Peyer's patch (tissue), 4 donors: Measurements from ENCODE around the gene CALR3. TPM values are rescaled to one million over a fixed set of nuclear protein-coding genes. Genes with fewer than 3 reads are reported as not detected.
"Not testable (repeated sequence)": the region's sequence is repeated elsewhere in the genome, so short reads cannot be mapped to it uniquely, and the experiment has no call there.

Experiments used
- DNase-seq, 3 donors: peaks; one replicate each; pipeline ENCODE4 v3.0.0-alpha.2; 2017 to 2019
- H3K27ac ChIP-seq, 4 donors: fragments of 200-600 bp; sonication (generic); one replicate each; pipeline ENCODE4 v1.5.1; 2016 to 2019
- H3K27me3 ChIP-seq, 2 donors: fragments of 200-600 bp; sonication (generic); one replicate each; pipeline ENCODE4 v1.5.1; 2019
- H3K36me3 ChIP-seq, 3 donors: fragments of 200-600 bp; sonication (generic); one replicate each; pipeline ENCODE4 v1.5.1; 2016 to 2019
- H3K4me1 ChIP-seq, 4 donors: fragments of 200-600 bp; sonication (generic); one replicate each; pipeline ENCODE4 v1.5.1; 2016 to 2019
- H3K4me3 ChIP-seq, 4 donors: fragments of 200-600 bp; sonication (generic); 1 replicate in 3 of 4; 2 replicates in 1 of 4; pipeline ENCODE4 v1.5.1; 2016 to 2019; ENCODE audit warnings: mild to moderate bottlenecking in 1 of 4
- H3K9me3 ChIP-seq, 4 donors: fragments of 200-600 bp; sonication (generic); one replicate each; pipeline ENCODE4 v1.5.1; 2016 to 2019; ENCODE audit warnings: mild to moderate bottlenecking in 1 of 4
- CTCF ChIP-seq, 6 experiments: fragments of 450-650 bp in 4 of 6; fragments of 200-600 bp in 2 of 6; sonication (generic) in 1 of 6; IDR thresholded peaks; one replicate each; pipeline ENCODE4 v1.5.1; 2017 to 2019; ENCODE audit warnings: antibody characterized with exemption in 6 of 6, mild to moderate bottlenecking in 3 of 6, moderate library complexity in 1 of 6
- POLR2A ChIP-seq, 2 donors: fragments of 450-650 bp; IDR thresholded peaks; one replicate each; pipeline ENCODE4 v1.5.1; 2017; ENCODE audit warnings: antibody characterized with exemption in 2 of 2, mild to moderate bottlenecking in 2 of 2, moderate library complexity in 2 of 2
- total RNA-seq, 4 donors: library from RNA; depleted of rRNA; stranded (reverse); fragments of >200 nt; gene quantifications; one replicate each; pipeline ENCODE4 v1.1.0, GENCODE V29; 2016

The CALR3 gene, protein sequence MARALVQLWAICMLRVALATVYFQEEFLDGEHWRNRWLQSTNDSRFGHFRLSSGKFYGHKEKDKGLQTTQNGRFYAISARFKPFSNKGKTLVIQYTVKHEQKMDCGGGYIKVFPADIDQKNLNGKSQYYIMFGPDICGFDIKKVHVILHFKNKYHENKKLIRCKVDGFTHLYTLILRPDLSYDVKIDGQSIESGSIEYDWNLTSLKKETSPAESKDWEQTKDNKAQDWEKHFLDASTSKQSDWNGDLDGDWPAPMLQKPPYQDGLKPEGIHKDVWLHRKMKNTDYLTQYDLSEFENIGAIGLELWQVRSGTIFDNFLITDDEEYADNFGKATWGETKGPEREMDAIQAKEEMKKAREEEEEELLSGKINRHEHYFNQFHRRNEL
- not detected for total RNA-seq

GRCh38 chr19:16495982-16496612, at the start of gene CALR3, which contains the start of gene C19orf44:
CALR3 (minus strand) TSS chr19:16496167; CDS start chr19:16496129, 38 bp downstream.
C19orf44 (plus strand) TSS chr19:16496394; CDS start chr19:16500793, 4,399 bp downstream.
- TF ChIP-seq POLR2A (IDR thresholded peaks at IDR 0.05) (peak; percentile 32 to 40), CTCF (IDR thresholded peaks at IDR 0.05) (peak in 3 of 6 experiments; percentile 15 to 43 (median 42))
- peaks cover 0 to 2% (median 0%) of the 10 kb centered on the region in 3 donors for H3K36me3 ChIP-seq
- H3K9me3 ChIP-seq = no peaks in the 10 kb centered on the region
- H3K4me1 ChIP-seq = peaks cover 0 to 8% (median 2%) of the 10 kb centered on the region in 4 donors
- DNase-seq = peak; percentile 99
- peak within 1 kb of the TSS; percentile 52 to 76 (median 70) for H3K4me3 ChIP-seq
- H3K27ac ChIP-seq = peak within 1 kb of the TSS; percentile 62 to 82 (median 68)
- H3K27me3 ChIP-seq = no peaks in the 10 kb centered on the region

DNA sequence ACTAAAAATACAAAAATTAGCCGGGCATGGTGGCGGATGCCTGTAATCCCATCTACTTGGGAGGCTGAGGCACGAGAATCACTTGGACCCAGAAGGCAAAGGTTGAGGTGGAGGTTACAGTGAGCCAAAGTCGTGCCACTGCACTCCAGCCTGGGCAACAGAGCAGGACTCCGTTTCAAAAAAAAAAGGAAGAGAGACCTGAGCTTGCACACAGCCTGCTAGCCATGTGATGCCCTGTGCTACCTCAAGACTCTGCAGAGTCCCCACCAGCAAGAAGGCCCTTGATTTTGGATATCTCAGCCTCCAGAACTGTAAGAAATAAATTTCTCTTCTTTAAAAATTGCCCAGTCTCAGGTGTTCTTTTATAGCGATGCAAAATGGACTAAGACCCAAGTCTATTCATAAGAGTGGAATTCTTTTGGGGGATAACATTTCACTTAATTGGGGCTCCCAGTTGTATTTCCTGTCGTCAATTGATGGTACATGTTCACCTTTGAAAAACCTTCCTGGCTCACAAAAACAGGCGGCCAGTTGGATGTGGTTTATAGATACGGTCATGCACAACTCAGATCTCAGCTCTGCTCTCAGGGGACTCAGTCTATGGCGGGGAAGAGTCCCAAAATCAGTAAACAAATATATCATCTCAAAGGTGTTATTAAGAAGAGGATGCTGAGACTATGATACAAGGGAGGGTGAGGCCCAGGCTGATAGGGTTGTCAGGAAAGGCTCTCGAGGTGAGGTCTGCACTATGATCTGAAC, 48.7 kb upstream of the CALR3 start:
- Histone ChIP-seq H3K4me1 (peaks cover 0 to 26% (median 8%) of the 10 kb centered on the region in 4 donors), H3K27me3 (no peaks in the 10 kb centered on the region), H3K9me3 (no peaks in the 10 kb centered on the region), H3K4me3 (no peak overlapping the region), H3K36me3 (peaks cover 0 to 2% (median 0%) of the 10 kb centered on the region in 3 donors), H3K27ac (peak overlapping the region in 1 of 4 donors; percentile 25)
- no peak for TF ChIP-seq CTCF (IDR thresholded peaks at IDR 0.05)
- no peak for TF ChIP-seq POLR2A (IDR thresholded peaks at IDR 0.05)
- no peak for DNase-seq

- H3K36me3 ChIP-seq, H3K27me3 ChIP-seq: not testable (repeated sequence)
Measured at GRCh38 chr19:16543734-16544133, 47.8 kb upstream of the CALR3 start.

DNA sequence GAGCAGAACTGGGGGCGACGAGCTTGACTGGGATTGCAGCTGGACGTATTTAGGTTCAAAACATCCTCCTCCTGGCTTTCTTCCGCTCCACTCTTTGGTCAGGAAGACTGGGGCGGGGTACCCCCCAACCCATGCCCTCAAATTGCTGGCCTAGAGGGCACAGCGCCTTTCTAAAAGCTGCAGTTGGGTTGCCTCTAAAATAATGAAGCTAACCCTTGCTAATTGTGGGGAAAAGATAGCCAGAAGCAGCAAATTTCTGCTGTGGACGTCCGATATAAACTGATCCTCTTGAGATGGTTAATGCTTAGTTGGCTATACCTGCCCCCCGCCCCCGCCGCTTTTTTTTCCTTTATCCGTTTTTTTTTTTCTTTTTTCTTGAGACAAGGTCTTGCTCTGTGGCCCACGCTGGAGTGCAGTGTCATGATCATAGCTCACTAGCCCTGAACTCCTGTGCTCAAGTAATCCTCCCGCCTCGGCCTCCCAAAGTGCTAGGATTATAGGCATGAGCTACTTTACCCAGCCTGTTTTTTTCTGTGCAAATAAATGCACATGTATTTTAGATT, 47.0 kb upstream of the CALR3 start:
- Histone ChIP-seq H3K27me3 (no peaks in the 10 kb centered on the region), H3K9me3 (no peaks in the 10 kb centered on the region), H3K4me3 (peak overlapping the region; percentile 78 to 99 (median 95)), H3K4me1 (peaks cover 0 to 26% (median 8%) of the 10 kb centered on the region in 4 donors), H3K36me3 (peaks cover 0 to 16% (median 0%) of the 10 kb centered on the region in 3 donors), H3K27ac (peak overlapping the region; percentile 83 to 90 (median 87))
- no peak for TF ChIP-seq CTCF (IDR thresholded peaks at IDR 0.05)
- no peak for TF ChIP-seq POLR2A (IDR thresholded peaks at IDR 0.05)
- no peak for DNase-seq

More at GRCh38 chr19:16543734-16544133, 47.8 kb upstream of the CALR3 start:
- peaks cover 0 to 26% (median 8%) of the 10 kb centered on the region in 4 donors for H3K4me1 ChIP-seq
- H3K27ac ChIP-seq = peak overlapping the region in 1 of 4 donors; percentile 25
- not testable (repeated sequence) for H3K9me3 ChIP-seq, DNase-seq, H3K4me3 ChIP-seq

- H3K36me3 ChIP-seq = peaks cover 0 to 23% (median 0%) of the 10 kb centered on the region in 3 donors
- peak within 1 kb of the TSS; percentile 78 to 99 (median 95) for H3K4me3 ChIP-seq
- H3K27ac ChIP-seq = peak within 1 kb of the TSS; percentile 83 to 90 (median 87)
- H3K9me3 ChIP-seq = no peaks in the 10 kb centered on the region
- TF ChIP-seq CTCF (IDR thresholded peaks at IDR 0.05) (peak in 3 of 6 experiments; percentile 4 to 17 (median 4)), POLR2A (IDR thresholded peaks at IDR 0.05) (peak; percentile 52 to 68)
- peaks cover 0 to 26% (median 8%) of the 10 kb centered on the region in 4 donors for H3K4me1 ChIP-seq
- peak; percentile 90 to 97 (median 94) for DNase-seq
- no peaks in the 10 kb centered on the region for H3K27me3 ChIP-seq
Measured at GRCh38 chr19:16542045-16542909, 46.3 kb upstream of the CALR3 start, which contains the start of gene CHERP. CHERP (minus strand) TSS chr19:16542437; CDS start chr19:16542378, 59 bp downstream.
